Astrocyte (in vitro differentiated cells and primary cell): ENCODE measurements around the gene ZNF740. TPM values are rescaled to one million over a fixed set of nuclear protein-coding genes. Genes with fewer than 3 reads are reported as not detected.

Source experiments
- DNase-seq: peaks from one replicate; pipeline ENCODE4 v3.0.0-alpha.2; 2010; ENCODE audit warnings: low read depth
- FAIRE-seq: peaks from 2 replicates; lab custom pipeline; 2011; peaks lifted over from hg19 to GRCh38; lab: Jason Lieb, UNC
- H2AFZ ChIP-seq: 2 replicates; pipeline ENCODE4 v1.6.0; 2012; ENCODE audit warnings: low read depth, low read length, inconsistent platforms
- H3K27ac ChIP-seq: 2 replicates; pipeline ENCODE4 v1.5.1; 2011; ENCODE audit warnings: low read depth, low read length, inconsistent platforms
- H3K27me3 ChIP-seq: 2 replicates; pipeline ENCODE4 v1.6.0; 2011; ENCODE audit warnings: low read length, inconsistent platforms; ENCODE audit not compliant: insufficient read depth
- H3K36me3 ChIP-seq: 2 replicates; pipeline ENCODE4 v1.5.1; 2011; ENCODE audit warnings: low read length, inconsistent platforms; ENCODE audit not compliant: insufficient read depth
- H3K4me1 ChIP-seq: 2 replicates; pipeline ENCODE4 v1.5.1; 2011; ENCODE audit warnings: low read length, inconsistent platforms; ENCODE audit not compliant: insufficient read depth
- H3K4me2 ChIP-seq: 2 replicates; pipeline ENCODE4 v1.6.0; 2012; ENCODE audit warnings: low read length, inconsistent platforms
- H3K4me3 ChIP-seq: 2 replicates; pipeline ENCODE4 v1.5.1; 2011; ENCODE audit warnings: low read depth, mild to moderate bottlenecking, low read length, inconsistent platforms; ENCODE audit not compliant: insufficient read depth
- H3K79me2 ChIP-seq: 2 replicates; pipeline ENCODE4 v1.6.0; 2012; ENCODE audit warnings: mild to moderate bottlenecking, low read length, inconsistent platforms; ENCODE audit not compliant: insufficient read depth
- H3K9ac ChIP-seq: 2 replicates; pipeline ENCODE4 v1.6.0; 2012; ENCODE audit warnings: mild to moderate bottlenecking, low read length, inconsistent platforms
- H3K9me3 ChIP-seq: 2 replicates; pipeline ENCODE4 v1.5.1; 2012; ENCODE audit warnings: low read depth, mild to moderate bottlenecking, low read length, inconsistent platforms; ENCODE audit not compliant: insufficient read depth
- H4K20me1 ChIP-seq: 2 replicates; pipeline ENCODE4 v1.6.0; 2012; ENCODE audit warnings: low read length, inconsistent platforms; ENCODE audit not compliant: insufficient read depth
- H3K27ac Mint-ChIP-seq: one replicate; pipeline ENCODE4 v1.8.0; 2021; ENCODE audit warnings: mild to moderate bottlenecking, mixed read lengths; ENCODE audit not compliant: unreplicated experiment
- H3K27me3 Mint-ChIP-seq: one replicate; pipeline ENCODE4 v1.8.0; 2021; ENCODE audit warnings: low read depth, mixed read lengths; ENCODE audit not compliant: unreplicated experiment
- H3K36me3 Mint-ChIP-seq: one replicate; pipeline ENCODE4 v1.8.0; 2021; ENCODE audit warnings: low read depth, mixed read lengths; ENCODE audit not compliant: unreplicated experiment
- H3K4me1 Mint-ChIP-seq: one replicate; pipeline ENCODE4 v1.8.0; 2021; ENCODE audit warnings: low read depth, mixed read lengths; ENCODE audit not compliant: unreplicated experiment
- H3K4me3 Mint-ChIP-seq: one replicate; pipeline ENCODE4 v1.8.0; 2021; ENCODE audit warnings: mild to moderate bottlenecking, moderate library complexity, mixed read lengths; ENCODE audit not compliant: unreplicated experiment
- H3K9me3 Mint-ChIP-seq: one replicate; pipeline ENCODE4 v1.8.0; 2021; ENCODE audit warnings: mild to moderate bottlenecking, mixed read lengths; ENCODE audit not compliant: unreplicated experiment
- CTCF ChIP-seq: IDR thresholded peaks from 2 replicates; pipeline ENCODE4 v1.5.1; 2011; ENCODE audit warnings: low read depth, mild to moderate bottlenecking, inconsistent platforms, low read length, moderate library complexity; ENCODE audit not compliant: insufficient read depth
- EZH2 ChIP-seq: IDR thresholded peaks from 2 replicates; pipeline ENCODE4 v1.6.1; 2012; ENCODE audit warnings: mild to moderate bottlenecking, low read length, inconsistent platforms; ENCODE audit not compliant: insufficient read depth
- total RNA-seq: library from RNA; stranded (reverse); gene quantifications from 2 replicates; pipeline ENCODE4 v1.2.1, GENCODE V29; 2021

ZNF740 gene
- total RNA-seq, 1 donor from 2014 or later, result 31.0 TPM

GRCh38 chr12:53147181-53147580 is 33.3 kb upstream of the ZNF740 start:
- DNase-seq (no peak), FAIRE-seq (no peak)
- no peak overlapping the region for H3K9ac ChIP-seq
- H3K36me3 Mint-ChIP-seq, result no peaks in the 10 kb centered on the region
- no peak overlapping the region for H3K4me3 ChIP-seq
- H3K4me1 ChIP-seq, result no peaks in the 10 kb centered on the region
- no peaks in the 10 kb centered on the region for H3K36me3 ChIP-seq
- no peak overlapping the region for H3K4me3 Mint-ChIP-seq
- H3K27me3 Mint-ChIP-seq, result peaks cover 12% of the 10 kb centered on the region
- no peak overlapping the region for H2AFZ ChIP-seq
- no peak overlapping the region for H3K27ac Mint-ChIP-seq
- H3K9me3 Mint-ChIP-seq, result no peaks in the 10 kb centered on the region
- no peaks in the 10 kb centered on the region for H3K9me3 ChIP-seq
- TF ChIP-seq CTCF, result no peak
- no peak for TF ChIP-seq EZH2
- peaks cover 4% of the 10 kb centered on the region for H3K27me3 ChIP-seq
- no peak overlapping the region for H3K27ac ChIP-seq
- H3K4me1 Mint-ChIP-seq, result no peaks in the 10 kb centered on the region
- no peak overlapping the region for H3K4me2 ChIP-seq
- H4K20me1 ChIP-seq, result no peaks in the 10 kb centered on the region
- no peaks in the 10 kb centered on the region for H3K79me2 ChIP-seq

- H3K27ac Mint-ChIP-seq, result no peak overlapping the region
- H3K9ac ChIP-seq, result no peak overlapping the region
- no peak for TF ChIP-seq CTCF
- TF ChIP-seq EZH2, result no peak
- no peaks in the 10 kb centered on the region for H3K79me2 ChIP-seq
- no peaks in the 10 kb centered on the region for H3K9me3 ChIP-seq
- peaks cover 4% of the 10 kb centered on the region for H3K27me3 ChIP-seq
- no peak overlapping the region for H3K27ac ChIP-seq
- no peak for DNase-seq
- no peaks in the 10 kb centered on the region for H3K36me3 ChIP-seq
- H4K20me1 ChIP-seq, result no peaks in the 10 kb centered on the region
- FAIRE-seq, result no peak
- no peak overlapping the region for H3K4me3 Mint-ChIP-seq
- no peaks in the 10 kb centered on the region for H3K4me1 ChIP-seq
- no peaks in the 10 kb centered on the region for H3K36me3 Mint-ChIP-seq
- peaks cover 12% of the 10 kb centered on the region for H3K27me3 Mint-ChIP-seq
- no peaks in the 10 kb centered on the region for H3K4me1 Mint-ChIP-seq
- H3K4me3 ChIP-seq, result no peak overlapping the region
- no peaks in the 10 kb centered on the region for H3K9me3 Mint-ChIP-seq
- no peak overlapping the region for H3K4me2 ChIP-seq
- no peak overlapping the region for H2AFZ ChIP-seq
These were observed 32.9 kb upstream of the ZNF740 start for GRCh38 chr12:53147653-53148052.

- Mint-ChIP-seq H3K9me3 (peaks cover 2% of the 10 kb centered on the region), H3K4me3 (no peak overlapping the region), H3K4me1 (no peaks in the 10 kb centered on the region), H3K27ac (no peak overlapping the region), H3K36me3 (peaks cover 11% of the 10 kb centered on the region), H3K27me3 (peaks cover 25% of the 10 kb centered on the region)
- Histone ChIP-seq H3K4me2 (no peak overlapping the region), H3K79me2 (no peaks in the 10 kb centered on the region), H4K20me1 (no peaks in the 10 kb centered on the region), H3K9ac (no peak overlapping the region), H3K4me1 (no peaks in the 10 kb centered on the region), H3K9me3 (no peaks in the 10 kb centered on the region), H3K36me3 (no peaks in the 10 kb centered on the region), H2AFZ (no peak overlapping the region), H3K27me3 (no peaks in the 10 kb centered on the region), H3K27ac (no peak overlapping the region), H3K4me3 (no peak overlapping the region)
- TF ChIP-seq EZH2, result no peak
- TF ChIP-seq CTCF, result no peak
- FAIRE-seq, result no peak
- no peak for DNase-seq
These were observed 29.5 kb upstream of the ZNF740 start for GRCh38 chr12:53151039-53151438.
